Karpas-422 (cell line): ENCODE measurements around the gene NELL2. TPM values are rescaled to one million over a fixed set of nuclear protein-coding genes. Genes with fewer than 3 reads are reported as not detected.

ENCODE experiments used
- DNase-seq: peaks from one replicate; pipeline ENCODE4 v3.0.0-alpha.2; 2015
- H2AFZ ChIP-seq: fragments of 200-600 bp; sonication (generic); 2 replicates; pipeline ENCODE4 v1.6.1; 2014; ENCODE audit warnings: antibody characterized with exemption, low read length, mixed read lengths
- H3K27ac ChIP-seq: fragments of 200-600 bp; sonication (generic); 2 replicates; pipeline ENCODE4 v1.5.1; 2014; ENCODE audit warnings: mild to moderate bottlenecking, low read length, moderate library complexity
- H3K27me3 ChIP-seq: fragments of 200-600 bp; sonication (generic); 2 replicates; pipeline ENCODE4 v1.6.1; 2014; ENCODE audit warnings: low read length, mixed read lengths
- H3K36me3 ChIP-seq: fragments of 200-600 bp; sonication (generic); 2 replicates; pipeline ENCODE4 v1.6.1; 2014; ENCODE audit warnings: low read length, mixed read lengths; ENCODE audit not compliant: insufficient read depth
- H3K4me1 ChIP-seq: fragments of 200-600 bp; sonication (generic); 2 replicates; pipeline ENCODE4 v1.6.1; 2014; ENCODE audit warnings: mild to moderate bottlenecking, low read length, mixed read lengths
- H3K4me2 ChIP-seq: fragments of 200-600 bp; sonication (generic); 2 replicates; pipeline ENCODE4 v1.6.1; 2014; ENCODE audit warnings: low read length, low read depth, mild to moderate bottlenecking; ENCODE audit not compliant: poor library complexity, severe bottlenecking
- H3K4me3 ChIP-seq: fragments of 200-600 bp; sonication (generic); 2 replicates; pipeline ENCODE4 v1.5.1; 2014; ENCODE audit warnings: mild to moderate bottlenecking, antibody characterized with exemption, low read length, mixed read lengths
- H3K79me2 ChIP-seq: fragments of 200-600 bp; sonication (generic); 2 replicates; pipeline ENCODE4 v1.6.1; 2014; ENCODE audit warnings: mild to moderate bottlenecking, low read length, mixed read lengths
- H3K9ac ChIP-seq: fragments of 200-600 bp; sonication (generic); 2 replicates; pipeline ENCODE4 v1.6.0; 2014; ENCODE audit warnings: low read length
- H3K9me2 ChIP-seq: fragments of 200-600 bp; sonication (generic), shearing (Covaris generic); replicated peaks from 2 replicates; pipeline ENCODE4 v1.6.0; 2014; ENCODE audit warnings: mild to moderate bottlenecking, low read length, moderate library complexity; ENCODE audit not compliant: insufficient read depth
- H3K9me3 ChIP-seq: fragments of 300-700, 200-600 bp; sonication (generic); 2 replicates; pipeline ENCODE4 v1.6.1; 2014; ENCODE audit warnings: low read length, mixed read lengths
- H4K20me1 ChIP-seq: fragments of 200-600 bp; sonication (generic); 2 replicates; pipeline ENCODE4 v1.6.1; 2014; ENCODE audit warnings: mild to moderate bottlenecking, antibody characterized with exemption, low read length, low read depth; ENCODE audit not compliant: insufficient read depth
- total RNA-seq: library from RNA; depleted of rRNA; stranded (reverse); fragments of >200 nt; shearing (Covaris generic); gene quantifications from 2 replicates; pipeline ENCODE4 v1.2.3, GENCODE V29; 2014; ENCODE audit warnings: low replicate concordance

The NELL2 gene
- total RNA-seq, 1 experiment from 2014 or later: 188 TPM

- Histone ChIP-seq H3K79me2 (peaks cover 14% of the 10 kb centered on the region), H3K9me3 (no peaks in the 10 kb centered on the region), H3K9me2 (0 out of 2 replicates have a peak, but pooled peaks cover 3% of the 10 kb centered on the region), H3K9ac (no peak overlapping the region), H3K4me1 (peaks cover 27% of the 10 kb centered on the region), H4K20me1 (no peaks in the 10 kb centered on the region), H3K27ac (peak overlapping the region; percentile 89), H3K4me2 (peak overlapping the region; percentile 51), H3K4me3 (peak overlapping the region; percentile 22; the same call in 1 of the 2 replicates), H3K36me3 (peaks cover 14% of the 10 kb centered on the region), H3K27me3 (no peaks in the 10 kb centered on the region), H2AFZ (peak overlapping the region; percentile 54)
- no peak for DNase-seq
Measured at GRCh38 chr12:44738051-44738450, 138.1 kb downstream of the NELL2 start.

GRCh38 chr12:44728566-44728965 lies 147.5 kb downstream of the NELL2 start:
- peaks cover 44% of the 10 kb centered on the region for H3K79me2 ChIP-seq
- H3K9me3 ChIP-seq: peaks cover 30% of the 10 kb centered on the region
- H3K27ac ChIP-seq: no peak overlapping the region
- H3K4me2 ChIP-seq: no peak overlapping the region
- no peaks in the 10 kb centered on the region for H4K20me1 ChIP-seq
- no peaks in the 10 kb centered on the region for H3K27me3 ChIP-seq
- peaks cover 1% of the 10 kb centered on the region for H3K4me1 ChIP-seq
- no peak for DNase-seq
- no peak overlapping the region for H3K4me3 ChIP-seq
- H2AFZ ChIP-seq: no peak overlapping the region
- 0 out of 2 replicates have a peak, but pooled peaks cover under 1% of the 10 kb centered on the region for H3K9me2 ChIP-seq
- H3K9ac ChIP-seq: no peak overlapping the region
- peaks cover 30% of the 10 kb centered on the region for H3K36me3 ChIP-seq

- Histone ChIP-seq H3K4me2 (peak overlapping the region; percentile 87), H3K9ac (peak overlapping the region; percentile 70), H3K4me3 (peak overlapping the region; percentile 52), H3K9me2 (no peaks in the 10 kb centered on the region), H3K9me3 (no peaks in the 10 kb centered on the region), H3K36me3 (peaks cover 5% of the 10 kb centered on the region; the same call in 1 of the 2 replicates), H3K79me2 (peaks cover 32% of the 10 kb centered on the region), H2AFZ (no peak overlapping the region), H4K20me1 (no peaks in the 10 kb centered on the region), H3K4me1 (peaks cover 81% of the 10 kb centered on the region), H3K27ac (peak overlapping the region; percentile 99), H3K27me3 (no peaks in the 10 kb centered on the region)
- peak; percentile 86 for DNase-seq
Measured at GRCh38 chr12:44720265-44720664, 155.8 kb downstream of the NELL2 start.

GRCh38 chr12:44717612-44718011 lies 158.5 kb downstream of the NELL2 start:
- no peaks in the 10 kb centered on the region for H3K36me3 ChIP-seq
- no peaks in the 10 kb centered on the region for H3K27me3 ChIP-seq
- H3K4me3 ChIP-seq: no peak overlapping the region
- no peak for DNase-seq
- no peak overlapping the region for H3K9ac ChIP-seq
- no peaks in the 10 kb centered on the region for H4K20me1 ChIP-seq
- no peaks in the 10 kb centered on the region for H3K9me3 ChIP-seq
- no peak overlapping the region for H2AFZ ChIP-seq
- H3K4me2 ChIP-seq: no peak overlapping the region
- H3K4me1 ChIP-seq: peaks cover 97% of the 10 kb centered on the region
- no peaks in the 10 kb centered on the region for H3K9me2 ChIP-seq
- peaks cover 24% of the 10 kb centered on the region for H3K79me2 ChIP-seq
- peak overlapping the region; percentile 99 for H3K27ac ChIP-seq

GRCh38 chr12:44716711-44717110 lies 159.4 kb downstream of the NELL2 start:
- no peaks in the 10 kb centered on the region for H4K20me1 ChIP-seq
- H3K4me1 ChIP-seq: peaks cover 97% of the 10 kb centered on the region
- H3K4me2 ChIP-seq: no peak overlapping the region
- H3K9me3 ChIP-seq: no peaks in the 10 kb centered on the region
- no peak for DNase-seq
- peak overlapping the region; percentile 99 for H3K27ac ChIP-seq
- peaks cover 6% of the 10 kb centered on the region; the same call in 1 of the 2 replicates for H3K36me3 ChIP-seq
- peaks cover 29% of the 10 kb centered on the region for H3K79me2 ChIP-seq
- H3K9me2 ChIP-seq: no peaks in the 10 kb centered on the region
- no peak overlapping the region for H3K4me3 ChIP-seq
- no peak overlapping the region for H2AFZ ChIP-seq
- H3K9ac ChIP-seq: no peak overlapping the region
- H3K27me3 ChIP-seq: no peaks in the 10 kb centered on the region

GRCh38 chr12:44711736-44712135 lies 164.4 kb downstream of the NELL2 start:
- H3K9me3 ChIP-seq: no peaks in the 10 kb centered on the region
- peaks cover 22% of the 10 kb centered on the region for H3K36me3 ChIP-seq
- H3K27ac ChIP-seq: peak overlapping the region; percentile 48; the same call in 1 of the 2 replicates
- H3K9ac ChIP-seq: no peak overlapping the region
- no peaks in the 10 kb centered on the region for H3K9me2 ChIP-seq
- H2AFZ ChIP-seq: no peak overlapping the region
- H3K4me3 ChIP-seq: no peak overlapping the region
- peaks cover 57% of the 10 kb centered on the region for H3K4me1 ChIP-seq
- H4K20me1 ChIP-seq: no peaks in the 10 kb centered on the region
- no peaks in the 10 kb centered on the region for H3K27me3 ChIP-seq
- no peak overlapping the region for H3K4me2 ChIP-seq
- H3K79me2 ChIP-seq: peaks cover 9% of the 10 kb centered on the region; the same call in 1 of the 2 replicates
- DNase-seq: no peak

- Histone ChIP-seq H2AFZ (no peak overlapping the region), H3K9me2 (no peaks in the 10 kb centered on the region), H3K4me1 (peaks cover 43% of the 10 kb centered on the region), H3K36me3 (peaks cover 23% of the 10 kb centered on the region), H3K4me3 (no peak overlapping the region), H3K79me2 (peaks cover 8% of the 10 kb centered on the region; the same call in 1 of the 2 replicates), H3K27me3 (no peaks in the 10 kb centered on the region), H3K27ac (no peak overlapping the region), H4K20me1 (no peaks in the 10 kb centered on the region), H3K9ac (no peak overlapping the region), H3K9me3 (no peaks in the 10 kb centered on the region), H3K4me2 (no peak overlapping the region)
- no peak for DNase-seq
Measured at GRCh38 chr12:44709166-44709565, 166.9 kb downstream of the NELL2 start.

- no peaks in the 10 kb centered on the region for H3K9me2 ChIP-seq
- DNase-seq: no peak
- H3K79me2 ChIP-seq: peaks cover 8% of the 10 kb centered on the region; the same call in 1 of the 2 replicates
- no peak overlapping the region for H2AFZ ChIP-seq
- no peaks in the 10 kb centered on the region for H3K27me3 ChIP-seq
- no peaks in the 10 kb centered on the region for H4K20me1 ChIP-seq
- H3K9me3 ChIP-seq: no peaks in the 10 kb centered on the region
- no peak overlapping the region for H3K9ac ChIP-seq
- H3K27ac ChIP-seq: no peak overlapping the region
- H3K4me2 ChIP-seq: no peak overlapping the region
- peaks cover 41% of the 10 kb centered on the region for H3K4me1 ChIP-seq
- H3K4me3 ChIP-seq: no peak overlapping the region
- peaks cover 23% of the 10 kb centered on the region for H3K36me3 ChIP-seq
Measured at GRCh38 chr12:44708218-44708617, 167.9 kb downstream of the NELL2 start.
